Fibroblast of pulmonary artery (primary cell): Measurements from ENCODE around the gene FGF11.
A peak's percentile ranks its signal among the peaks of the same experiment; 100 is the strongest.

Source experiments
- DNase-seq: peaks from one replicate; pipeline ENCODE4 v3.0.0-alpha.2; 2010; ENCODE audit warnings: low read depth
- H3K4me3 ChIP-seq: replicated peaks from 2 replicates; pipeline ENCODE4 v1.5.1; 2011; ENCODE audit warnings: low read depth, mild to moderate bottlenecking, control low read depth, low read length, moderate library complexity
- TF ChIP-seq, protein P1 (sequence below): IDR thresholded peaks from 2 replicates; pipeline ENCODE4 v1.5.1; 2011; ENCODE audit warnings: mild to moderate bottlenecking, control low read depth, low read length, inconsistent platforms; ENCODE audit errors: missing control alignments

FGF11 gene

DNA sequence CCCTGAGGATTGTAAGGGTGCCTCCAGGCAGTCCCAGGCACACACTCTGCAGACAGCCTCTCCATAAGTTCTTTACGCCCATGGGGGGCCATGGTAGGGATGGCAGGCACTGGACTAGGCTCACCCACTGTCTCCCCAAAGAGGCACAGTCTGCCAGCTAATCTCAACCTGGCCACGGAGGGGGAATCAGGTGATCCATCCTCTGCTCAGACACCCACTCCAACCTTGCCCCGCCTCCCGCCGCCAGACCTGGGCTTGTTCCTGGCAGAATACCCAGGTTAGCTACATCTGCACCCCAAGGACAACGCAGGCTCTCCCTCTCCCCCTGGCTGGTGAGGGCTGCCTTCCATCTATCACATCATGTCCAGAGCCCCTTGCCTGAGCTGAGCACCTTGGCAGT lies 30.4 kb upstream of the FGF11 start:
- no peak overlapping the region for H3K4me3 ChIP-seq
- DNase-seq, result no peak
- TF ChIP-seq, protein P1, sequence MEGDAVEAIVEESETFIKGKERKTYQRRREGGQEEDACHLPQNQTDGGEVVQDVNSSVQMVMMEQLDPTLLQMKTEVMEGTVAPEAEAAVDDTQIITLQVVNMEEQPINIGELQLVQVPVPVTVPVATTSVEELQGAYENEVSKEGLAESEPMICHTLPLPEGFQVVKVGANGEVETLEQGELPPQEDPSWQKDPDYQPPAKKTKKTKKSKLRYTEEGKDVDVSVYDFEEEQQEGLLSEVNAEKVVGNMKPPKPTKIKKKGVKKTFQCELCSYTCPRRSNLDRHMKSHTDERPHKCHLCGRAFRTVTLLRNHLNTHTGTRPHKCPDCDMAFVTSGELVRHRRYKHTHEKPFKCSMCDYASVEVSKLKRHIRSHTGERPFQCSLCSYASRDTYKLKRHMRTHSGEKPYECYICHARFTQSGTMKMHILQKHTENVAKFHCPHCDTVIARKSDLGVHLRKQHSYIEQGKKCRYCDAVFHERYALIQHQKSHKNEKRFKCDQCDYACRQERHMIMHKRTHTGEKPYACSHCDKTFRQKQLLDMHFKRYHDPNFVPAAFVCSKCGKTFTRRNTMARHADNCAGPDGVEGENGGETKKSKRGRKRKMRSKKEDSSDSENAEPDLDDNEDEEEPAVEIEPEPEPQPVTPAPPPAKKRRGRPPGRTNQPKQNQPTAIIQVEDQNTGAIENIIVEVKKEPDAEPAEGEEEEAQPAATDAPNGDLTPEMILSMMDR, result no peak

DNA sequence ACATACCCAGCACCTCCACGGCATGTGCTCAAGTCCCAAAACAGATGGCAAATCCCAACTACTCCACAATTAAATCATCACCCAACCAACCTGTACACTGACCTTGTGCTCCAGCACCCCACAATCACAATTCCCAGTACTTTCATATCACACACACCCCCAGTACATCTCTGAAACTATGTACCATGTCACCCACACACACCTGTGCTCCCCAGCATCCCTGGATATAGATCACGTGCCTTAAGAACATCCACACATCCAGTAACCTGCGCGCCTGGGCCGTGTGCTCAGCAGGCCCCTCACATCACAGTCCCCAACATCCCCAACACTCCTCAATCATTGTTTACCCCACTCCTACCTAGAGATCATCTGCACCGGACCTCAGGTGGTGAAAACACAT lies 29.6 kb upstream of the FGF11 start:
- DNase-seq, result no peak
- TF ChIP-seq, protein P1, result no peak
- H3K4me3 ChIP-seq, result no peak overlapping the region

DNA sequence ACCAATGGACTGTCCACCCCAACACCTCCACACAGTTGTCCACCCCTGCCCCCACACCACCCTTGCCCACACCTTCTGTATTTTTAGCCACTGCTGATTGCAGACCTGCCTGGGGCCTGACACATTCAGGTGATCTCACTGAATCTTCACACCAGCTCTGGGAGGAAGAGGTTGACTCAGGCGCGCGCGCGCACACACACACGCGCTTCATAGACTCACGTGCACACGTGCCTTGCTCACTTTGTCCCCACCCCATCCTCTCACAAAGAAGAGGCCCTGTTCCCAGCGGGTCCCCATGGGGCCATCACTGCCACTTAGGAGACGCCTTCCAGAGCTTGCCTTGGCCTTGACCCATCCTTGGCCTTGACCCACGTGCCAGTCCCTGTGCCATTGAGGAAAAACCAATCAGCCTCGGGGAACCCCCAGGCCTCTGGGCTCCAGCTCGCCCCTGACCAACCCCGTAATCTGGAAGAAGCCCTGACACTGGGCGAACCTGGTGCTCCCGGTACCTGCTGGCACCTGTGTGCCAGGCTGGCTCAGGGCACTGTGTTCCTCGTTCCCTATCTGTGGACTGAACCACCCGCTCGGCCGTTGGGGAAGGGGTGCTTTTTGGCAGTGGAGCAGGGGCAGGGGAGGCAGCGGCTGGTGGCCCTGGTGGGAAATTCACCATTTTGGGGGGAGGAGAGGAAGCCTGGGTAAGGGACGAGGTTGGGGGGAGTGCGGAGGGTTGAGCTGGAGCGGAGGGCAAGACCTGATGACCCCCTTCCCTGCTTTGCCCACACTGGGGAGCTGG lies 28.5 kb upstream of the FGF11 start:
- H3K4me3 ChIP-seq, result no peak overlapping the region
- DNase-seq, result no peak
- TF ChIP-seq, protein P1, result no peak

DNA sequence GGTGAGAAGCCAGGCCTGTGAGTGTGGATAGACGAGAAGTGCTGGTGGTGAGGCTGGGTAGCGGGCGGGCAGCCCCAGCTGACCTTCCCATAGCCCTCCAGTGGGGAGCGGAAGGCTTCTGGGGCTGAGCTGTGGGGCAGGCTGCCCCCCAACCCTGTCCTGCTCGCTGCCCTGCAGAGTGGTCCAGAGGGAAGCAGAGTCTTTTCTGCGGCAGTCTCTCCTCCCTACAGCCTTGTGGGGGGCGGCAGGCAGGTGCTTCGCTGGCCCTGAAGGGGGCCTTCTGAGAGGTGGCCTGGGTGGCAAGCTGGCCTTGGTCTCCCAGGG lies 27.9 kb upstream of the FGF11 start:
- no peak overlapping the region for H3K4me3 ChIP-seq
- TF ChIP-seq, protein P1, result no peak
- no peak for DNase-seq

DNA sequence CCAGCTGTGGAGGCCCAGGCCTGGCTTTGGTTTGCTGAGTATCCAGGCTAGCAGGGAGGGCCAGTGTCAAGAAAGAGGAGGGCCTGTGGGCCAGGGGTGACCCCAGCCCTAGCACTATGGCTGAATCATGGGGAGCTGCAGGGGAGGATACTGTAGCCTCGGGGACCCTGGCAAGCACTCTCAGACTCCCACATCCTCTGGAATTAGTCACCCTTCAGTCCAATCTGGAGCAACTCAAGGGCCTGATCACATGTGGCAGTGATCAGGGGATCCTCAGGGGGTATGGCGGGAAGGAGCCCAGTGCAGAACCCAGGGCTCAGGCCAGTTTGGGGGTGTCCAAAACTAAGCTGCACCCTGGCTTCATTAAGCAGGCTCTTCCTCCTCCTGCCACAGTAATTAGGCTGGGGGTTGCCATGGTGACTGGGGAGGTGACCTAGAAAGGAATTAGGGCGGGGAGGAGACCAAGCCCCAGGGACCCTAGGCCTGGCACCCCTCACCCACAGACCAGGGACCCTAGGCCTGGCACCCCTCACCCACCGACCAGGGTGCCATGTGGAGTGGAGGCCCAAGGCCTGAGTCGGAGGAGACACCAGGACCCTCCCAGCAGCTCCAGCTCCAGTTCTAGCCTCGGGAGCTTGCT lies 25.8 kb upstream of the FGF11 start:
- H3K4me3 ChIP-seq, result no peak overlapping the region
- TF ChIP-seq, protein P1, result no peak
- DNase-seq, result peak; percentile 43

DNA sequence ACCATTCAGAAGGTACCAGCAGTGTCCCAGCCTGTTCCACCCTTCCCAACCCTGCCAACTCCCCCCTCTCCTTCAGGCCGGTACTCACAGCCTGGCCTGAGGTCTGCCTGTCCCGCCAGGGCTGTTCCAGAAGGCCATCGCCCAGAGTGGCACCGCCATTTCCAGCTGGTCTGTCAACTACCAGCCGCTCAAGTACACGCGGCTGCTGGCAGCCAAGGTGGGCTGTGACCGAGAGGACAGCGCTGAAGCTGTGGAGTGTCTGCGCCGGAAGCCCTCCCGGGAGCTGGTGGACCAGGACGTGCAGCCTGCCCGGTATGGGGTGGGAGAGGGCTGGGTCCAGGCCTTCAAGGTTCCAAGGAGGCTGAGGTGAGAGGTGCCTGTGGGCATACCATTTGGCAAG lies 24.5 kb upstream of the FGF11 start:
- DNase-seq, result no peak
- no peak overlapping the region for H3K4me3 ChIP-seq
- TF ChIP-seq, protein P1, result no peak

DNA sequence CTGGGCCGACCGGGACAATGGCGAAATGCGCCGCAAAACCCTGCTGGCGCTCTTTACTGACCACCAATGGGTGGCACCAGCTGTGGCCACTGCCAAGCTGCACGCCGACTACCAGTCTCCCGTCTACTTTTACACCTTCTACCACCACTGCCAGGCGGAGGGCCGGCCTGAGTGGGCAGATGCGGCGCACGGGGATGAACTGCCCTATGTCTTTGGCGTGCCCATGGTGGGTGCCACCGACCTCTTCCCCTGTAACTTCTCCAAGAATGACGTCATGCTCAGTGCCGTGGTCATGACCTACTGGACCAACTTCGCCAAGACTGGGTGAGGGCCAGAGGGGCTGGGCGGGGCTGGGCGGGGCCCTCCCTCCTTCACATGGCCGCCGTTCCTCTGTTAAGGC lies 23.5 kb upstream of the FGF11 start:
- DNase-seq, result no peak
- TF ChIP-seq, protein P1, result no peak
- H3K4me3 ChIP-seq, result no peak overlapping the region
